ENCODE data around the gene NOC4L.

The NOC4L gene

GRCh38 chr12:132154341-132154761 lies 10.1 kb downstream of the NOC4L start:
- ChIA-PET POLR2A (interaction anchor here (0.6 to 1.0 kb wide), 3 partner anchors 9 to 216 kb away, joined by 3 read pairs; no protein-coding TSS in a partner anchor), CTCF (interaction anchor here (1.0 to 1.6 kb wide), 5 partner anchors 40 to 260 kb away, joined by 3 to 18 read pairs (median 3); no protein-coding TSS in a partner anchor)

GRCh38 chr12:132154941-132155770 lies 10.9 kb downstream of the NOC4L start:
- no peak for DNase-seq (ENCODE audit: extremely low spot score)
- CTCF ChIA-PET = interaction anchor here (1.0 kb wide), 1 partner anchor 259 kb away, joined by 3 read pairs; no protein-coding TSS in a partner anchor
- TF ChIP-seq ELF4 (IDR thresholded peaks at IDR 0.05) = no peak
- no peak for TF ChIP-seq SUZ12 (IDR thresholded peaks at IDR 0.05)
- no peak for TF ChIP-seq FOXA1 (IDR thresholded peaks at IDR 0.05)
- no peak for TF ChIP-seq FOXK2 (IDR thresholded peaks at IDR 0.05)
- POLR2A ChIA-PET = no interaction called here

More at GRCh38 chr12:132154341-132154761, 10.1 kb downstream of the NOC4L start:
- DNase-seq (ENCODE audit: extremely low spot score) = no peak
- TF ChIP-seq HDGF (IDR thresholded peaks at IDR 0.05; ENCODE audit: borderline replicate concordance) = no peak

GRCh38 chr12:132155771-132156572 lies 11.7 kb downstream of the NOC4L start:
- ChIA-PET POLR2A (no interaction called here), CTCF (no interaction called here)
- no peak for TF ChIP-seq HDGF (IDR thresholded peaks at IDR 0.05; ENCODE audit: borderline replicate concordance)
- no peak for TF ChIP-seq FOXK2 (IDR thresholded peaks at IDR 0.05)
- no peak for TF ChIP-seq FOXM1 (IDR thresholded peaks at IDR 0.05; ENCODE audit: borderline replicate concordance)
- TF ChIP-seq SUZ12 (IDR thresholded peaks at IDR 0.05) = no peak
- no peak for TF ChIP-seq SP1 (IDR thresholded peaks at IDR 0.05)
- TF ChIP-seq BHLHE40 (IDR thresholded peaks at IDR 0.05; ENCODE audit: borderline replicate concordance) = no peak
- TF ChIP-seq LEF1 (IDR thresholded peaks at IDR 0.05; ENCODE audit: borderline replicate concordance) = no peak
- TF ChIP-seq FOXA1 (IDR thresholded peaks at IDR 0.05) = no peak
- TF ChIP-seq CTBP1 (IDR thresholded peaks at IDR 0.05; ENCODE audit: borderline replicate concordance) = no peak
- TF ChIP-seq NFRKB (IDR thresholded peaks at IDR 0.05) = no peak
- no peak for TF ChIP-seq PKNOX1 (IDR thresholded peaks at IDR 0.05)
- no peak for DNase-seq (ENCODE audit: extremely low spot score)

GRCh38 chr12:132156573-132157325 lies 12.5 kb downstream of the NOC4L start:
- CTCF ChIA-PET = no interaction called here
- POLR2A ChIA-PET = no interaction called here
- TF ChIP-seq FOXA1 (IDR thresholded peaks at IDR 0.05) (no peak), CTBP1 (IDR thresholded peaks at IDR 0.05; ENCODE audit: borderline replicate concordance) (no peak), LEF1 (IDR thresholded peaks at IDR 0.05; ENCODE audit: borderline replicate concordance) (no peak), BHLHE40 (IDR thresholded peaks at IDR 0.05; ENCODE audit: borderline replicate concordance) (no peak), SUZ12 (IDR thresholded peaks at IDR 0.05) (no peak), NFRKB (IDR thresholded peaks at IDR 0.05) (no peak), ARNT (IDR thresholded peaks at IDR 0.05) (no peak), ELF4 (IDR thresholded peaks at IDR 0.05) (no peak), FOXM1 (IDR thresholded peaks at IDR 0.05; ENCODE audit: borderline replicate concordance) (no peak), TARDBP (IDR thresholded peaks at IDR 0.05) (no peak), L3MBTL2 (conservative IDR thresholded peaks at IDR 0.05) (no peak), PKNOX1 (IDR thresholded peaks at IDR 0.05) (no peak), SP1 (IDR thresholded peaks at IDR 0.05) (no peak), FOXK2 (IDR thresholded peaks at IDR 0.05) (no peak), ZNF384 (IDR thresholded peaks at IDR 0.05) (no peak), HDGF (IDR thresholded peaks at IDR 0.05; ENCODE audit: borderline replicate concordance) (no peak)
- no peak for DNase-seq (ENCODE audit: extremely low spot score)

GRCh38 chr12:132157733-132158409 lies 13.6 kb downstream of the NOC4L start:
- TF ChIP-seq ELF4 (IDR thresholded peaks at IDR 0.05) = no peak
- no peak for TF ChIP-seq TARDBP (IDR thresholded peaks at IDR 0.05)
- no peak for TF ChIP-seq BHLHE40 (IDR thresholded peaks at IDR 0.05; ENCODE audit: borderline replicate concordance)
- TF ChIP-seq L3MBTL2 (conservative IDR thresholded peaks at IDR 0.05) = no peak
- no peak for TF ChIP-seq PKNOX1 (IDR thresholded peaks at IDR 0.05)
- no peak for TF ChIP-seq FOXA1 (IDR thresholded peaks at IDR 0.05)
- TF ChIP-seq HDGF (IDR thresholded peaks at IDR 0.05; ENCODE audit: borderline replicate concordance) = no peak
- no peak for TF ChIP-seq SUZ12 (IDR thresholded peaks at IDR 0.05)
- no peak for TF ChIP-seq CTBP1 (IDR thresholded peaks at IDR 0.05; ENCODE audit: borderline replicate concordance)
- TF ChIP-seq ZNF384 (IDR thresholded peaks at IDR 0.05) = no peak
- no peak for TF ChIP-seq FOXK2 (IDR thresholded peaks at IDR 0.05)
- TF ChIP-seq NFRKB (IDR thresholded peaks at IDR 0.05) = no peak
- no peak for TF ChIP-seq LEF1 (IDR thresholded peaks at IDR 0.05; ENCODE audit: borderline replicate concordance)
- no peak for TF ChIP-seq ARNT (IDR thresholded peaks at IDR 0.05)
- no peak for TF ChIP-seq FOXM1 (IDR thresholded peaks at IDR 0.05; ENCODE audit: borderline replicate concordance)
- TF ChIP-seq SP1 (IDR thresholded peaks at IDR 0.05) = no peak
- CTCF ChIA-PET = no interaction called here

More at GRCh38 chr12:132157733-132158409, 13.6 kb downstream of the NOC4L start:
- POLR2A ChIA-PET = no interaction called here
- DNase-seq (ENCODE audit: extremely low spot score) = no peak
